Erythroblast (primary cell): ENCODE data around the gene ZNF761.

Experiments
- GATA1 ChIP-seq: IDR thresholded peaks from 2 replicates; pipeline ENCODE4 v1.6.1; 2011; ENCODE audit warnings: low read depth, mild to moderate bottlenecking, control low read depth, low read length, moderate library complexity
- POLR2A ChIP-seq: IDR thresholded peaks from 2 replicates; pipeline ENCODE4 v1.6.1; 2011; ENCODE audit warnings: mild to moderate bottlenecking, low read length

DNA sequence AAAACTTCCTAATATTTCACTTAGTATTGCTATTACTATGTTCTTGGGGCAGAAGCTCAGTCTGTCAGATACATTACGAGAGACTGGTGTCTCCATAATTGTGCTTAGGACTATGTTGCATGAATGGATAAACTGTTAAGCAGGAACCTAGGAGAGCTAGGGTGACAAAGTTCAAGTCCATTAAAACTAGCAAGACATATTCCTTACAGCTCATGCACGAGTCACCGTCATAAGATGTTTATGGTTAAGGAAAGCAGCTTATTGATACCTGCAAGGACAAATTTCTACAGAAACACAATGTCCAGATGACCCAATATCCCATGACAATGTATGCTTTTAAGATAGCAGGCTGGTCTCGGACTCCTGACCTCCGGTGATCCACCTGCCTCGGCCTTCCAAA lies 30.1 kb downstream of the ZNF761 start:
- no peak for TF ChIP-seq POLR2A
- TF ChIP-seq GATA1: no peak
